ENCODE data around the gene EXOC3L4. TPM values are rescaled to one million over a fixed set of nuclear protein-coding genes. Genes with fewer than 3 reads are reported as not detected.

Gene EXOC3L4
- total and polyA plus RNA-seq, 2 of the 8 experiments (the other 6 are each of a cell fraction or from before 2014, with no cell fraction given): 0.45 to 0.57 TPM

DNA sequence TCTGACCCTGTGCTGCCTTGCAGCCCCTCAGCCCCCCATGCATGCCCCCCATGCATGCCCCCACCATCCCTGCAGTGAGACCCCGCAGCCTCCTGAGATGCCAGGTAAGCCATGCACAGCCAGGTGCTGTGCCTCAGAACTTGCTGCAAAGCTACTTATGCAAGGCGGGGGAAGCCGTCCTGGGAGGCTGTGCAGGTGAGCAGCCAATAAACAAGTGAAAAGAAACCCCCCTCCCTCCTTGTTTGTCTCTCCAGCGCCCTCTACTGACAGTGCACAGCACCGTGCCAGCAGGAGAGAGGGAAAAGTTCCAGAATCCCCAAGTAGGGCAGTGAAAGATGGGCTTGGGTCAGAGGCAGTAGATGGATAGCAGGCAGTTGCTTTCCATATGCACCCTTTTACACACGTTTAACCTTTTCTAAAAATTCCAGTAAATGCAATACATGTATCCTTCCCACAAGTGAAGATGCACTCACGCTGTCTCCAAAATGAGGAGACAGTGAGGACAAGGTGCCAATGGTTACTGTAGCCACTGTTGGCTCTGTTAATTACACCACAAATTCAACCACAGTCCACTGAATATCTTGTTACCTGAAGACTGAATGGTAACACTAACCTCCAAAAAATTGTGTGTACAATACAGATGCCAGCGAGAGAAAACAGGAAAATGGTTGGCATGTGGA is 46.7 kb downstream of the EXOC3L4 start (continued):
- TF ChIP-seq CHD7 (IDR thresholded peaks at IDR 0.05; ENCODE audit: insufficient replicate concordance, low read length): no peak
- TF ChIP-seq HDAC6 (IDR thresholded peaks at IDR 0.05; ENCODE audit: low read depth, low read length): no peak
- no peak for TF ChIP-seq TAF1 (IDR thresholded peaks at IDR 0.05; ENCODE audit: low read depth, low read length)
- no peak for TF ChIP-seq CHD1 (IDR thresholded peaks at IDR 0.05; ENCODE audit: low read depth, low read length)
- no peak for TF ChIP-seq EGR1 (IDR thresholded peaks at IDR 0.05; ENCODE audit: borderline replicate concordance, low read depth, low read length)

All from H1 (cell line).